Ascending aorta (tissue), 2 donors: Measurements from ENCODE around the gene MEA1. TPM values are rescaled to one million over a fixed set of nuclear protein-coding genes. Genes with fewer than 3 reads are reported as not detected.

Source experiments
- DNase-seq, 2 donors: peaks; one replicate each; pipeline ENCODE4 v3.0.0-alpha.2; 2019; ENCODE audit warnings: low spot score in 2 of 2
- H3K27ac ChIP-seq, 2 donors: fragments of 200-600 bp; sonication (generic); one replicate each; pipeline ENCODE4 v1.5.1; 2016 to 2017; ENCODE audit warnings: mild to moderate bottlenecking in 1 of 2
- H3K27me3 ChIP-seq: fragments of 200-600 bp; sonication (generic); one replicate; pipeline ENCODE4 v1.5.1; 2017
- H3K36me3 ChIP-seq, 2 donors: fragments of 200-600 bp; sonication (generic); one replicate each; pipeline ENCODE4 v1.5.1; 2016
- H3K4me1 ChIP-seq, 2 donors: fragments of 200-600 bp; sonication (generic); one replicate each; pipeline ENCODE4 v1.5.1; 2016 to 2017; ENCODE audit warnings: mild to moderate bottlenecking in 1 of 2
- H3K4me3 ChIP-seq, 2 donors: fragments of 200-600 bp; sonication (generic); one replicate each; pipeline ENCODE4 v1.5.1; 2016 to 2017; ENCODE audit warnings: mild to moderate bottlenecking in 1 of 2
- H3K9me3 ChIP-seq, 2 donors: fragments of 200-600 bp; sonication (generic); one replicate each; pipeline ENCODE4 v1.5.1; 2016
- CTCF ChIP-seq, 3 experiments: fragments of 200-600 bp in 2 of 3; fragments of 450-650 bp in 1 of 3; sonication (generic) in 2 of 3; IDR thresholded peaks; one replicate each; pipeline ENCODE4 v1.5.1; 2016 to 2019; ENCODE audit warnings: antibody characterized with exemption in 3 of 3, mild to moderate bottlenecking in 1 of 3, moderate library complexity in 1 of 3
- intact Hi-C: fragments of 100-400 bp; cut with DNase I; formaldehyde crosslinking; loops from one replicate; pipeline ENCODE4 v1.15.1; 2023
- total RNA-seq: library from RNA; depleted of rRNA; stranded (reverse); fragments of >200 nt; gene quantifications from one replicate; pipeline ENCODE4 v1.1.0, GENCODE V29; 2016

MEA1 gene
- total RNA-seq, 1 donor from 2014 or later = 61.1 TPM

- no peak for DNase-seq
- intact Hi-C loops = no loop called here
- Histone ChIP-seq H3K36me3 (peaks cover 7 to 9% of the 10 kb centered on the region in 2 donors), H3K27ac (no peak overlapping the region), H3K27me3 (no peaks in the 10 kb centered on the region), H3K4me1 (peaks cover 0 to 7% of the 10 kb centered on the region in 2 donors), H3K4me3 (no peak overlapping the region), H3K9me3 (no peaks in the 10 kb centered on the region)
- no peak for TF ChIP-seq CTCF (IDR thresholded peaks at IDR 0.05)
These were observed 20.3 kb downstream of the MEA1 start for GRCh38 chr6:42993445-42993844.

- H3K9me3 ChIP-seq = no peaks in the 10 kb centered on the region
- DNase-seq = no peak
- no peak overlapping the region for H3K27ac ChIP-seq
- intact Hi-C loops = no loop called here
- H3K4me3 ChIP-seq = no peak overlapping the region
- TF ChIP-seq CTCF (IDR thresholded peaks at IDR 0.05) = no peak
- no peaks in the 10 kb centered on the region for H3K27me3 ChIP-seq
- H3K4me1 ChIP-seq = peaks cover 18 to 33% of the 10 kb centered on the region in 2 donors
- H3K36me3 ChIP-seq = peaks cover 7 to 9% of the 10 kb centered on the region in 2 donors
These were observed 23.8 kb downstream of the MEA1 start for GRCh38 chr6:42989923-42990322.

- intact Hi-C loops = no loop called here
- Histone ChIP-seq H3K36me3 (peaks cover 7 to 9% of the 10 kb centered on the region in 2 donors), H3K4me3 (no peak overlapping the region), H3K9me3 (no peaks in the 10 kb centered on the region), H3K27me3 (no peaks in the 10 kb centered on the region), H3K4me1 (peaks cover 18 to 36% of the 10 kb centered on the region in 2 donors), H3K27ac (no peak overlapping the region)
- DNase-seq = no peak
- TF ChIP-seq CTCF (IDR thresholded peaks at IDR 0.05) = no peak
These were observed 25.2 kb downstream of the MEA1 start for GRCh38 chr6:42988486-42989020.

- no peak overlapping the region for H3K27ac ChIP-seq
- H3K36me3 ChIP-seq = peaks cover 7 to 9% of the 10 kb centered on the region in 2 donors
- peaks cover 18 to 40% of the 10 kb centered on the region in 2 donors for H3K4me1 ChIP-seq
- no peak overlapping the region for H3K4me3 ChIP-seq
- DNase-seq = no peak
- no peaks in the 10 kb centered on the region for H3K27me3 ChIP-seq
- no peaks in the 10 kb centered on the region for H3K9me3 ChIP-seq
- TF ChIP-seq CTCF (IDR thresholded peaks at IDR 0.05) = no peak
- intact Hi-C loops = no loop called here
These were observed 26.0 kb downstream of the MEA1 start for GRCh38 chr6:42987533-42988451.

GRCh38 chr6:42984924-42985475 lies 28.7 kb downstream of the MEA1 start:
- intact Hi-C loops = loop anchor here (1.0 to 2.0 kb wide), 3 partner anchors 28 to 74 kb away; partner anchors contain the start of genes CUL7, KLC4, MEA1 and MRPL2
- H3K27me3 ChIP-seq = no peaks in the 10 kb centered on the region
- peaks cover 18 to 42% of the 10 kb centered on the region in 2 donors for H3K4me1 ChIP-seq
- no peak for DNase-seq
- no peak for TF ChIP-seq CTCF (IDR thresholded peaks at IDR 0.05)
- H3K9me3 ChIP-seq = no peaks in the 10 kb centered on the region
- H3K4me3 ChIP-seq = peak overlapping the region; percentile 69 to 99
- peaks cover 6 to 7% of the 10 kb centered on the region in 2 donors for H3K36me3 ChIP-seq
- peak overlapping the region; percentile 76 to 92 for H3K27ac ChIP-seq
